ENCODE results near the gene GATA1. TPM values are rescaled to one million over a fixed set of nuclear protein-coding genes. Genes with fewer than 3 reads are reported as not detected.
"Not testable (repeated sequence)": the region's sequence is repeated elsewhere in the genome, so short reads cannot be mapped to it uniquely, and the experiment has no call there.

GATA1 gene
- total RNA-seq, 1 donor from 2014 or later, result not detected

DNA sequence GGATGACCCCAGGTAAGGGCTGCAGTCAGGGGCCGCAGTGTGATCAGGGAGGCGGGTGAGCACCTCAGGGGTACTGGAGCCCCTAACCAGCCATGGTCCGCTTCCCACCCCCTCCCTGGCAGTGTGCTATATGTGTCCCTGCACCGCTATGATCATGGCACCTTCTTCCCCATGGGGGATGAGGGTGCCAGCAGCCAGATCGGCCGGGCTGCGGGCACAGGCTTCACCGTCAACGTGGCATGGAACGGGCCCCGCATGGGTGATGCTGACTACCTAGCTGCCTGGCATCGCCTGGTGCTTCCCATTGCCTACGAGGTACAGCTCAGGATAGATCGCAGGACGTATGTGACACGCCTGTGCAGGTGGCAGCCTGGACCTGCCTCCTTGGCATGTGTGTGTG lies 31.7 kb downstream of the GATA1 start:
- no peak for DNase-seq (ENCODE audit: extremely low spot score, unreplicated experiment)
- TF ChIP-seq, protein P1, sequence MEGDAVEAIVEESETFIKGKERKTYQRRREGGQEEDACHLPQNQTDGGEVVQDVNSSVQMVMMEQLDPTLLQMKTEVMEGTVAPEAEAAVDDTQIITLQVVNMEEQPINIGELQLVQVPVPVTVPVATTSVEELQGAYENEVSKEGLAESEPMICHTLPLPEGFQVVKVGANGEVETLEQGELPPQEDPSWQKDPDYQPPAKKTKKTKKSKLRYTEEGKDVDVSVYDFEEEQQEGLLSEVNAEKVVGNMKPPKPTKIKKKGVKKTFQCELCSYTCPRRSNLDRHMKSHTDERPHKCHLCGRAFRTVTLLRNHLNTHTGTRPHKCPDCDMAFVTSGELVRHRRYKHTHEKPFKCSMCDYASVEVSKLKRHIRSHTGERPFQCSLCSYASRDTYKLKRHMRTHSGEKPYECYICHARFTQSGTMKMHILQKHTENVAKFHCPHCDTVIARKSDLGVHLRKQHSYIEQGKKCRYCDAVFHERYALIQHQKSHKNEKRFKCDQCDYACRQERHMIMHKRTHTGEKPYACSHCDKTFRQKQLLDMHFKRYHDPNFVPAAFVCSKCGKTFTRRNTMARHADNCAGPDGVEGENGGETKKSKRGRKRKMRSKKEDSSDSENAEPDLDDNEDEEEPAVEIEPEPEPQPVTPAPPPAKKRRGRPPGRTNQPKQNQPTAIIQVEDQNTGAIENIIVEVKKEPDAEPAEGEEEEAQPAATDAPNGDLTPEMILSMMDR (IDR thresholded peaks at IDR 0.05), result no peak
- Mint-ChIP-seq H3K27ac (ENCODE audit: unreplicated experiment) (no peak overlapping the region), H3K36me3 (ENCODE audit: unreplicated experiment) (peaks cover 2% of the 10 kb centered on the region), H3K9me3 (ENCODE audit: unreplicated experiment) (no peaks in the 10 kb centered on the region), H3K27me3 (ENCODE audit: unreplicated experiment) (no peaks in the 10 kb centered on the region), H3K4me3 (ENCODE audit: unreplicated experiment) (no peak overlapping the region), H3K4me1 (ENCODE audit: unreplicated experiment) (no peaks in the 10 kb centered on the region)

DNA sequence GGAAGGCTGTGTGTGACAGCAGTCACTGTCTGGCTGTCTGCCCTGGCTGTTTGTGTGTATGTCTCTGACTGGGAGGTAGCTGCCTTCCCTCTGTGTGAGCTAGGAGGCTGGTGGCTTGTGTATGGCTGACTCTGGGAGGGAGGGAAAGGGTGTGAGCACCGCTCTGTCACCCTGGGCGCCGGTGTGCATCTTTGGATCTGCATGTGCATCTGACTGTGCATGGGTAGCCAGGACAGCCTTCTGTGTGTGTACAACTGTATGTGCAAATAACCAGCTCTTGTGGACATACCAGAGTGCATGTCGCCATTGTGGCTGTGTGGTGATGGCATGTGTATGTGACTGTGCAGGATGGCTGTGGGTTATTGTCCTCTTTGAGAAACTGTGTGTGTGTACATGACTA lies 32.5 kb downstream of the GATA1 start:
- Mint-ChIP-seq H3K4me3 (ENCODE audit: unreplicated experiment) (no peak overlapping the region), H3K36me3 (ENCODE audit: unreplicated experiment) (no peaks in the 10 kb centered on the region), H3K27me3 (ENCODE audit: unreplicated experiment) (no peaks in the 10 kb centered on the region), H3K4me1 (ENCODE audit: unreplicated experiment) (no peaks in the 10 kb centered on the region), H3K27ac (ENCODE audit: unreplicated experiment) (no peak overlapping the region), H3K9me3 (ENCODE audit: unreplicated experiment) (no peaks in the 10 kb centered on the region)
- TF ChIP-seq, protein P1 (IDR thresholded peaks at IDR 0.05), result no peak
- DNase-seq (ENCODE audit: extremely low spot score, unreplicated experiment), result no peak

DNA sequence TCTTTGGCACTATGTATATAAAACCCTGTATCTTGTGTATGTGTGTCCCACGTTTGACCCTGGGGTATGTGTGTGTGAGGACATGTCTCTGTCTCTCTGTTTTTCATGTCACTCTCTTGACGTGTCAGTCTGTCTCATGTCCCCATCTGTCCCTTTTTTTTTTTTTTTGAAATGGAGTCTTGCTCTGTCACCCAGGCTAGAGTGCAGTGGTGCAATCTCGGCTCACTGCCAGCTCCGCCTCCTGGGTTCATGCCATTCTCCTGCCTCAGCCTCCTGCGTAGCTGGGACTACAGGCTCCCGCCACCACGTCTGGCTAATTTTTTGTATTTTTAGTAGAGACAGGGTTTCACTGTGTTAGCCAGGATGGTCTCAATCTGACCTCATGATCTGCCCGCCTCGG lies 33.0 kb downstream of the GATA1 start:
- H3K36me3 Mint-ChIP-seq (ENCODE audit: unreplicated experiment), result not testable (repeated sequence)

DNA sequence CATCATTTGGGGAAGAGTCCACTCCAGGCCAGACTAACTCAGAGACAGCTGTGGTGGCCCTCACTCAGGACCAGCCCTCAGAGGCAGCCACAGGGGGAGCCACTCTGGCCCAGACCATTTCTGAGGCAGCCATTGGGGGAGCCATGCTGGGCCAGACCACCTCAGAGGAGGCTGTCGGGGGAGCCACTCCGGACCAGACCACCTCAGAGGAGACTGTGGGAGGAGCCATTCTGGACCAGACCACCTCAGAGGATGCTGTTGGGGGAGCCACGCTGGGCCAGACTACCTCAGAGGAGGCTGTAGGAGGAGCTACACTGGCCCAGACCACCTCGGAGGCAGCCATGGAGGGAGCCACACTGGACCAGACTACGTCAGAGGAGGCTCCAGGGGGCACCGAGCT lies 36.7 kb downstream of the GATA1 start:
- H3K27me3 Mint-ChIP-seq (ENCODE audit: unreplicated experiment), result no peaks in the 10 kb centered on the region
- TF ChIP-seq, protein P1 (IDR thresholded peaks at IDR 0.05), result no peak
- no peaks in the 10 kb centered on the region for H3K9me3 Mint-ChIP-seq (ENCODE audit: unreplicated experiment)
- peaks cover 12% of the 10 kb centered on the region for H3K36me3 Mint-ChIP-seq (ENCODE audit: unreplicated experiment)
- DNase-seq (ENCODE audit: extremely low spot score, unreplicated experiment), result no peak
- no peak overlapping the region for H3K4me3 Mint-ChIP-seq (ENCODE audit: unreplicated experiment)
- H3K27ac Mint-ChIP-seq (ENCODE audit: unreplicated experiment), result no peak overlapping the region
- H3K4me1 Mint-ChIP-seq (ENCODE audit: unreplicated experiment), result no peaks in the 10 kb centered on the region

More for the DNA sequence above, 33.0 kb downstream of the GATA1 start:
- H3K4me3 Mint-ChIP-seq (ENCODE audit: unreplicated experiment); H3K27ac Mint-ChIP-seq (ENCODE audit: unreplicated experiment); H3K9me3 Mint-ChIP-seq (ENCODE audit: unreplicated experiment); H3K4me1 Mint-ChIP-seq (ENCODE audit: unreplicated experiment); DNase-seq (ENCODE audit: extremely low spot score, unreplicated experiment); H3K27me3 Mint-ChIP-seq (ENCODE audit: unreplicated experiment): not testable (repeated sequence)

DNA sequence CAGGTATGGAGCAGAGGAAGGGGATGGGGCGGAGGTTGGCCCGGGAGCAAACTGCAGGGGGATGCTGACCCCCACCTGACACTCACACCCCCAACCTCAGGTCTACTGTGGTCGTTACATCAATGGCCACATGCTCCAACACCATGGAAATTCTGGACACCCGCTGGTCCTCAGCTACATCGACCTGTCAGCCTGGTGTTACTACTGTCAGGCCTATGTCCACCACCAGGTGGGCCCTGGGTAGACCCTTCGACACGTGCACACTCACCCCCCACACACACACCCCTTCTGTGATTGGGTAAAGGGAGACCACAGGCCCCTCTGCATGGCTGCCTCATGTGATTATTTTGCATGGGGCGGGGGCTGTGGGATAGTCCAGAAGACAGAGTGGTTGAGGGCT lies 37.7 kb downstream of the GATA1 start:
- Mint-ChIP-seq H3K4me1 (ENCODE audit: unreplicated experiment) (no peaks in the 10 kb centered on the region), H3K27me3 (ENCODE audit: unreplicated experiment) (no peaks in the 10 kb centered on the region), H3K9me3 (ENCODE audit: unreplicated experiment) (no peaks in the 10 kb centered on the region), H3K4me3 (ENCODE audit: unreplicated experiment) (no peak overlapping the region), H3K36me3 (ENCODE audit: unreplicated experiment) (peaks cover 12% of the 10 kb centered on the region), H3K27ac (ENCODE audit: unreplicated experiment) (no peak overlapping the region)
- no peak for DNase-seq (ENCODE audit: extremely low spot score, unreplicated experiment)
- TF ChIP-seq, protein P1 (IDR thresholded peaks at IDR 0.05), result no peak
